Activated T-cell treated with anti-CD3 and anti-CD28 coated beads, Interleukin-2, amount 50 U/mL, for 24 hours (primary cell): Measurements from ENCODE around the gene SLC22A5.

Source experiments
- DNase-seq: peaks from one replicate; pipeline ENCODE4 v3.0.0-alpha.2; 2020
- H3K27ac Mint-ChIP-seq: 2 replicates; pipeline ENCODE4 v1.8.0; 2020; ENCODE audit warnings: mild to moderate bottlenecking, mixed read lengths
- H3K27me3 Mint-ChIP-seq: 2 replicates; pipeline ENCODE4 v1.8.0; 2020; ENCODE audit warnings: mixed read lengths
- H3K36me3 Mint-ChIP-seq: 2 replicates; pipeline ENCODE4 v1.8.0; 2020; ENCODE audit warnings: low read depth, mixed read lengths
- H3K4me1 Mint-ChIP-seq: 2 replicates; pipeline ENCODE4 v1.8.0; 2020; ENCODE audit warnings: low read depth, mixed read lengths
- H3K4me3 Mint-ChIP-seq: 2 replicates; pipeline ENCODE4 v1.8.0; 2020; ENCODE audit warnings: mild to moderate bottlenecking, moderate library complexity, mixed read lengths
- H3K9me3 Mint-ChIP-seq: 2 replicates; pipeline ENCODE4 v1.8.0; 2020; ENCODE audit warnings: mixed read lengths

SLC22A5 gene

GRCh38 chr5:132375957-132376356 lies 6.4 kb downstream of the SLC22A5 start:
- H3K4me1 Mint-ChIP-seq, result peaks cover 18% of the 10 kb centered on the region
- no peak overlapping the region for H3K4me3 Mint-ChIP-seq
- no peaks in the 10 kb centered on the region for H3K9me3 Mint-ChIP-seq
- no peaks in the 10 kb centered on the region for H3K27me3 Mint-ChIP-seq
- H3K27ac Mint-ChIP-seq, result no peak overlapping the region
- no peak for DNase-seq
- H3K36me3 Mint-ChIP-seq, result peaks cover 3% of the 10 kb centered on the region

GRCh38 chr5:132376694-132377641 lies 7.5 kb downstream of the SLC22A5 start:
- Mint-ChIP-seq H3K4me3 (no peak overlapping the region), H3K27ac (no peak overlapping the region), H3K36me3 (peaks cover 3% of the 10 kb centered on the region), H3K27me3 (no peaks in the 10 kb centered on the region), H3K9me3 (no peaks in the 10 kb centered on the region), H3K4me1 (peaks cover 8% of the 10 kb centered on the region)
- no peak for DNase-seq

GRCh38 chr5:132377738-132378137 lies 8.2 kb downstream of the SLC22A5 start:
- no peak for DNase-seq
- Mint-ChIP-seq H3K27me3 (no peaks in the 10 kb centered on the region), H3K27ac (no peak overlapping the region), H3K4me1 (peaks cover under 1% of the 10 kb centered on the region), H3K9me3 (no peaks in the 10 kb centered on the region), H3K4me3 (no peak overlapping the region), H3K36me3 (peaks cover 3% of the 10 kb centered on the region)

- H3K36me3 Mint-ChIP-seq, result peaks cover 3% of the 10 kb centered on the region
- H3K27ac Mint-ChIP-seq, result no peak overlapping the region
- no peaks in the 10 kb centered on the region for H3K9me3 Mint-ChIP-seq
- no peak for DNase-seq
- no peaks in the 10 kb centered on the region for H3K4me1 Mint-ChIP-seq
- no peaks in the 10 kb centered on the region for H3K27me3 Mint-ChIP-seq
- H3K4me3 Mint-ChIP-seq, result no peak overlapping the region
Observed at GRCh38 chr5:132378580-132378979, 9.1 kb downstream of the SLC22A5 start.

GRCh38 chr5:132380047-132380446 lies 10.5 kb downstream of the SLC22A5 start:
- Mint-ChIP-seq H3K36me3 (peaks cover 3% of the 10 kb centered on the region), H3K27ac (no peak overlapping the region)

GRCh38 chr5:132380741-132381140 lies 11.2 kb downstream of the SLC22A5 start:
- DNase-seq, result no peak
- H3K4me3 Mint-ChIP-seq, result no peak overlapping the region
- H3K27me3 Mint-ChIP-seq, result no peaks in the 10 kb centered on the region
- H3K9me3 Mint-ChIP-seq, result no peaks in the 10 kb centered on the region
- H3K27ac Mint-ChIP-seq, result no peak overlapping the region
- H3K36me3 Mint-ChIP-seq, result peaks cover 3% of the 10 kb centered on the region
- peaks cover 7% of the 10 kb centered on the region for H3K4me1 Mint-ChIP-seq

More at GRCh38 chr5:132380047-132380446, 10.5 kb downstream of the SLC22A5 start:
- DNase-seq, result no peak
- Mint-ChIP-seq H3K27me3 (no peaks in the 10 kb centered on the region), H3K9me3 (no peaks in the 10 kb centered on the region), H3K4me3 (no peak overlapping the region), H3K4me1 (peaks cover under 1% of the 10 kb centered on the region)

GRCh38 chr5:132381614-132382013 lies 12.1 kb downstream of the SLC22A5 start:
- no peak for DNase-seq
- Mint-ChIP-seq H3K4me3 (no peak overlapping the region), H3K36me3 (peaks cover 3% of the 10 kb centered on the region), H3K4me1 (peaks cover 14% of the 10 kb centered on the region), H3K27me3 (no peaks in the 10 kb centered on the region), H3K27ac (no peak overlapping the region), H3K9me3 (no peaks in the 10 kb centered on the region)

GRCh38 chr5:132383261-132383660 lies 13.8 kb downstream of the SLC22A5 start:
- Mint-ChIP-seq H3K27ac (no peak overlapping the region), H3K9me3 (no peaks in the 10 kb centered on the region), H3K4me3 (no peak overlapping the region), H3K36me3 (peaks cover 3% of the 10 kb centered on the region), H3K4me1 (peaks cover 24% of the 10 kb centered on the region), H3K27me3 (no peaks in the 10 kb centered on the region)
- DNase-seq, result no peak

- Mint-ChIP-seq H3K4me1 (peaks cover 25% of the 10 kb centered on the region), H3K9me3 (no peaks in the 10 kb centered on the region), H3K36me3 (peaks cover 3% of the 10 kb centered on the region), H3K27ac (no peak overlapping the region), H3K4me3 (no peak overlapping the region), H3K27me3 (no peaks in the 10 kb centered on the region)
- DNase-seq, result no peak
Observed at GRCh38 chr5:132383984-132384383, 14.5 kb downstream of the SLC22A5 start.

- H3K9me3 Mint-ChIP-seq, result no peaks in the 10 kb centered on the region
Observed at GRCh38 chr5:132384506-132385050, 15.1 kb downstream of the SLC22A5 start.

GRCh38 chr5:132385326-132386105 lies 16.0 kb downstream of the SLC22A5 start:
- Mint-ChIP-seq H3K4me1 (peaks cover 40% of the 10 kb centered on the region), H3K9me3 (no peaks in the 10 kb centered on the region), H3K36me3 (peaks cover 7% of the 10 kb centered on the region), H3K4me3 (no peak overlapping the region), H3K27me3 (no peaks in the 10 kb centered on the region), H3K27ac (peak overlapping the region; percentile 61)
- peak; percentile 64 for DNase-seq

More at GRCh38 chr5:132384506-132385050, 15.1 kb downstream of the SLC22A5 start:
- no peak for DNase-seq
- H3K4me1 Mint-ChIP-seq, result peaks cover 31% of the 10 kb centered on the region
- peaks cover 2% of the 10 kb centered on the region for H3K36me3 Mint-ChIP-seq
- H3K27me3 Mint-ChIP-seq, result no peaks in the 10 kb centered on the region
- no peak overlapping the region for H3K4me3 Mint-ChIP-seq
- H3K27ac Mint-ChIP-seq, result no peak overlapping the region

GRCh38 chr5:132386644-132387286 lies 17.3 kb downstream of the SLC22A5 start:
- no peaks in the 10 kb centered on the region for H3K9me3 Mint-ChIP-seq
- peaks cover 48% of the 10 kb centered on the region for H3K4me1 Mint-ChIP-seq
- H3K27ac Mint-ChIP-seq, result no peak overlapping the region
- no peaks in the 10 kb centered on the region for H3K27me3 Mint-ChIP-seq
- peak; percentile 84 for DNase-seq
- peaks cover 7% of the 10 kb centered on the region for H3K36me3 Mint-ChIP-seq
- no peak overlapping the region for H3K4me3 Mint-ChIP-seq

GRCh38 chr5:132387640-132388117 lies 18.2 kb downstream of the SLC22A5 start:
- Mint-ChIP-seq H3K27ac (peak overlapping the region; percentile 32), H3K9me3 (no peaks in the 10 kb centered on the region), H3K27me3 (no peaks in the 10 kb centered on the region), H3K4me3 (no peak overlapping the region), H3K36me3 (peaks cover 11% of the 10 kb centered on the region), H3K4me1 (peaks cover 56% of the 10 kb centered on the region)
- DNase-seq, result no peak
